ENCODE measurements around the gene CHPT1.

CHPT1 gene

DNA sequence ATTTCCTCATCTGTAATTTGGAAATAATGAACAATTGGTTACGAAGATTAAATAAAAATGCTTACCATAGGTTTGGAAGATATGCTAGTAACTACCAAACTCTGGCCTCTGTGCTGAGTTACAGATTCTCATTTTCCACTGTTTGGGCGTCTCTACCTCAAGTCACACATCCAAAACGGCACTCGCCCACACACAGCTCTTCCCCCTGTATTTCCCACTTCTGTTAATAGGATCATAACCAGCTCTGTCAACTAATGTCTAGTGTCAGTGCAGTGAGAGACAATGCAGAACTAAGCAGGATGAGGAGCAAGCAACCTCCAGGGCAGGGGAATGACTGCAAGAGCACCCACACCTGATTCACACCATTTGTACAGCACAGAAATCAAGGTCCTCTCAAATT, 52.7 kb downstream of the CHPT1 start:
- TF ChIP-seq POLR2AphosphoS5 (IDR thresholded peaks at IDR 0.05; ENCODE audit: borderline replicate concordance, low read depth, low read length) (no peak), FOXP2 (optimal IDR thresholded peaks at IDR 0.05; ENCODE audit: control extremely low read depth, extremely low read length, insufficient read depth) (no peak), EZH2 (IDR thresholded peaks at IDR 0.05) (no peak)
- Histone ChIP-seq H3K9ac (ENCODE audit: insufficient read length) (no peak overlapping the region), H3K27ac (no peak overlapping the region), H3K9me3 (ENCODE audit: low read depth, low read length) (no peaks in the 10 kb centered on the region), H3K4me3 (no peak overlapping the region), H3K36me3 (ENCODE audit: insufficient read depth, low read length) (peaks cover 24% of the 10 kb centered on the region; the same call in 1 of the 2 replicates)
- DNase-seq (ENCODE audit: low read depth, low spot score) = no peak

DNA sequence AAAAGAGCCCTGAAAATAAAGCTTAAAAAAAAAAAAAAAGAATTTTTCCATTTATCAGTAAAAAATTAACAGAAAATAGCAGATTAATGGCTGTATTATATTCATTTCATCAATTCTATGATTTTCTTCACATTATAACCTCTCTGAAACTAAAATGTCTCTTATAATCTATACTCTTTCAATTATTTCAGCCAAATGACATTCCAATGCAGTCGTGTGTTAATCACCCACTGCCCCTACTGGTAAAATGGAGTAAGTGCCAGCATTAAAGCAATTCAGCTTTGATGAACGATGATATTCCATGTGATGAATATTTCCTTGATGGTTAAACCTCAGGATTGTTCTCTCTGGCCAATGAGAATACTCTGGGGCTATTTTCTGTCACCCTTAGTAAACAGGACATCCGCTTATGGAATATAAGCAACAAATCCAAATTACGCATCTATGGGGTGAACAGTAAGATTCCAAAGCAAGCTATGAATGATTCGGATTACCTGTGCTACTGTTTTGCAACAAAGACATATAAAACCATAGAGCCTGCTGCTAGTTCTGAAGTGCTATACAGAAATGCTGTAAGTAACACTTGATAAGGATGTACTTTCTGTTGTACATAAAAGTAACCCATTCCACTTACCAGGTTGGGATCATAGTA, 62.1 kb downstream of the CHPT1 start:
- Histone ChIP-seq H3K27ac (no peak overlapping the region), H3K9me3 (ENCODE audit: low read depth, low read length) (no peaks in the 10 kb centered on the region), H3K36me3 (ENCODE audit: insufficient read depth, low read length) (peaks cover 8% of the 10 kb centered on the region), H3K4me3 (no peak overlapping the region), H3K9ac (ENCODE audit: insufficient read length) (no peak overlapping the region)
- DNase-seq (ENCODE audit: low read depth, low spot score) = no peak
- no peak for TF ChIP-seq EZH2 (IDR thresholded peaks at IDR 0.05)
- TF ChIP-seq FOXP2 (optimal IDR thresholded peaks at IDR 0.05; ENCODE audit: control extremely low read depth, extremely low read length, insufficient read depth) = no peak
- no peak for TF ChIP-seq POLR2AphosphoS5 (IDR thresholded peaks at IDR 0.05; ENCODE audit: borderline replicate concordance, low read depth, low read length)

DNA sequence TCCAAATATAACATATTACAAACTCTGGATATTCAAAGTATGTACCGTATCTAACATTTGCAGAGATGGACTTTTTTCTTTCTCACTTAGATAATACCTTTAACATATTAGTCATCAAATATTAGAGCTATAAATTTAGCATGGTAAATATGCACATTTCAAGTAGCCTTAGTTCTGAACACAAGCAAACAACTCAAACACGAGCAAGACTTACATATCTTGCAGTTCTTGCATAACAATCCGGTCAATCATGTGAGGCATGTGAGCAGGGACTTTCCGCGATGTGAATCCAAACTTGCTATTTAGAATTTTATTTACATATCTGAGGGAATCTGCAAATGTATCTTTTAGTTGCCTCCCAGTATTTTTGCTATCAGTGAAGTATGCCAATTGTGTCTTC, 63.9 kb downstream of the CHPT1 start:
- H3K9me3 ChIP-seq (ENCODE audit: low read depth, low read length) = no peaks in the 10 kb centered on the region
- H3K27ac ChIP-seq = no peak overlapping the region
- H3K4me3 ChIP-seq = no peak overlapping the region
- no peak overlapping the region for H3K9ac ChIP-seq (ENCODE audit: insufficient read length)
- TF ChIP-seq FOXP2 (optimal IDR thresholded peaks at IDR 0.05; ENCODE audit: control extremely low read depth, extremely low read length, insufficient read depth) (no peak), POLR2AphosphoS5 (IDR thresholded peaks at IDR 0.05; ENCODE audit: borderline replicate concordance, low read depth, low read length) (no peak), EZH2 (IDR thresholded peaks at IDR 0.05) (no peak)
- DNase-seq (ENCODE audit: low read depth, low spot score) = no peak
- peaks cover 8% of the 10 kb centered on the region for H3K36me3 ChIP-seq (ENCODE audit: insufficient read depth, low read length)

DNA sequence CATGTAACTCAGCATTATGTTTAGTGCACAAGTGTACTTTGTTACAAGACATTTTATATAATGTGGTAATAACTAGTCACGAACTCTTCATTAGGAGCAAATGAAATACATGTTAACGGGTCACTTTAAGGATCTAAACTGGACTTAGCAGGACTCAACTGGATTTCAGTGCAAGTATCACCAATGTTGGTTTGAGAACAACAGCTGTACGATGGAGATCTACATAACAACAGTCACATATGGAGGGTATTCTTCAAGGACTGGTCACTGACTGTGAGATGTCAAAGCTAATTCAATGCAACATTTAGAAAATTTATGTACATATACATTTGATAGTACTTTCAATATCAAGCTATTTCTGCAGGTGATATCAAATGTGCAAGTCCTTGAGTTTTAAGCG, 64.3 kb downstream of the CHPT1 start:
- H3K9me3 ChIP-seq (ENCODE audit: low read depth, low read length) = no peaks in the 10 kb centered on the region
- TF ChIP-seq FOXP2 (optimal IDR thresholded peaks at IDR 0.05; ENCODE audit: control extremely low read depth, extremely low read length, insufficient read depth) = no peak
- no peak for TF ChIP-seq POLR2AphosphoS5 (IDR thresholded peaks at IDR 0.05; ENCODE audit: borderline replicate concordance, low read depth, low read length)
- no peak for TF ChIP-seq EZH2 (IDR thresholded peaks at IDR 0.05)
- no peak overlapping the region for H3K9ac ChIP-seq (ENCODE audit: insufficient read length)
- H3K27ac ChIP-seq = no peak overlapping the region
- no peak overlapping the region for H3K4me3 ChIP-seq
- H3K36me3 ChIP-seq (ENCODE audit: insufficient read depth, low read length) = peaks cover 8% of the 10 kb centered on the region
- DNase-seq (ENCODE audit: low read depth, low spot score) = no peak

DNA sequence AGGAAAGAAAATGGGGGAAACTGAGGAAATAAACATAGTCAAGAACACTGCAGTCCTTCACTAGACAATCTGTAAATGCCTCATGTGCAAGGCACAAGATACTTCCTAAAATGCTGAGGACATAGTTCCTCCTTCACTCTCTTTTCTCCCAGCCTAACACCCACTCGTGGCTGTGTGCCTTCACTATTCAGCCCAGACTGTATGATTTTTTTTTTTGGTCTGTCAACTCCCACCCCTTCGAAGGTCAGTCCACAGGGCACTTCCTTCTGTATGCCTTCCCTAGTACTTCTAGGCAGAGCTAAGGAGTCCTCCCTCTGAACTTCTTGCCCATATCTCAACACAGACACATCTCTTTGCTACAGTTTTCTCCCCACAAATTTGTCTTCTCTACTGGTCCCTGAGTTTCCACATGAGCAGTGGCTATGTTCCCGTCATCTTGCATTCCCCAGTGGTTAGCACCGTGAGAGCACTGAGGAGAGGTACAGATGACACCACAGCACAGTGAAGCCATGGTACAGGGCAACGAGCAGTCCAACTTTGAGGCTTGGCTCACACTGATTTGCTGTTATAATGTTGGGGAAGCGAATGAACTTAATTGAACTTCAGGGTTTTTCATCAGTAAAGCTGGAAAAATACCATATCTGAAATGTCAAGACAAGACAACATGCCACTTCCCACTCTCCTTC, 65.9 kb downstream of the CHPT1 start:
- TF ChIP-seq FOXP2 (optimal IDR thresholded peaks at IDR 0.05; ENCODE audit: control extremely low read depth, extremely low read length, insufficient read depth) = no peak
- TF ChIP-seq POLR2AphosphoS5 (IDR thresholded peaks at IDR 0.05; ENCODE audit: borderline replicate concordance, low read depth, low read length) = no peak
- TF ChIP-seq EZH2 (IDR thresholded peaks at IDR 0.05) = no peak
- no peaks in the 10 kb centered on the region for H3K9me3 ChIP-seq (ENCODE audit: low read depth, low read length)
- H3K36me3 ChIP-seq (ENCODE audit: insufficient read depth, low read length) = peaks cover 8% of the 10 kb centered on the region
- no peak for DNase-seq (ENCODE audit: low read depth, low spot score)
- H3K9ac ChIP-seq (ENCODE audit: insufficient read length) = no peak overlapping the region
- H3K4me3 ChIP-seq = no peak overlapping the region
- no peak overlapping the region for H3K27ac ChIP-seq

DNA sequence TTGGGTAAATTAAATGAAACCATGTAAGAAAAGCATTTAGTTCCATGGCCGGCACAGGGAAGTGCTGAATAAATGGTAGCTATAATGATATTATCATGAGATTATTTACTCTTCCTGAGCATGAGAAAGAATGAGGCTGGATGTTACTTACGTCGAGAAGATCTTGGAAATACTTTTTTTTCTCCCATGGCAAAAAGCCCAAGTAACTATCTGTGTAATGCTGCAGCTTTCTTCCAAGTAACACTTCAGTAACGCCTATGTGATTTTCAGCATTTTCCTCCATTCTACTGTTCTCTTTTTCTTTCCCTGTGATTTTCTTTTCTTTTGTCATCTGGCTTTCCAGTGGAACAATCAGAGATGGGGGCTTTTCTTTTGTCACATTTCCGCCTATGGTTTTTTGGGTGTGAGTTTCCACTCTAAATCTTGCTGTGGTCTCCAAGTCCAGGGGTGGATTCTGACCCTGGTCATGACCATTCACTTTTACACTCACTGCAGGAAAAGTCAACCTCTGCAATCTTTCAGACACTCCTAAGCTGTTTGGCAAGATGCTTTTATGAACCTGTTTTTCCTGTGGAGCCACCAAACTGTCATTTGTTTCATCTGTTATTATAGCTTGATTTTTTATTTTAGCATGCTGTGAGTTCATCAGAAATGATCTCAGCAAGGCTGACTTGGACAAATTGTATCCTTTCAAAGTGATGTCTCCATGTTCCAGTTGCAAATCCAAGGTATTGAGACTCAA, 66.8 kb downstream of the CHPT1 start:
- DNase-seq (ENCODE audit: low read depth, low spot score) = no peak
- Histone ChIP-seq H3K9me3 (ENCODE audit: low read depth, low read length) (no peaks in the 10 kb centered on the region), H3K36me3 (ENCODE audit: insufficient read depth, low read length) (peaks cover 8% of the 10 kb centered on the region; the same call in 1 of the 2 replicates), H3K9ac (ENCODE audit: insufficient read length) (no peak overlapping the region), H3K27ac (no peak overlapping the region), H3K4me3 (no peak overlapping the region)
- TF ChIP-seq POLR2AphosphoS5 (IDR thresholded peaks at IDR 0.05; ENCODE audit: borderline replicate concordance, low read depth, low read length) (no peak), EZH2 (IDR thresholded peaks at IDR 0.05) (no peak), FOXP2 (optimal IDR thresholded peaks at IDR 0.05; ENCODE audit: control extremely low read depth, extremely low read length, insufficient read depth) (no peak)

DNA sequence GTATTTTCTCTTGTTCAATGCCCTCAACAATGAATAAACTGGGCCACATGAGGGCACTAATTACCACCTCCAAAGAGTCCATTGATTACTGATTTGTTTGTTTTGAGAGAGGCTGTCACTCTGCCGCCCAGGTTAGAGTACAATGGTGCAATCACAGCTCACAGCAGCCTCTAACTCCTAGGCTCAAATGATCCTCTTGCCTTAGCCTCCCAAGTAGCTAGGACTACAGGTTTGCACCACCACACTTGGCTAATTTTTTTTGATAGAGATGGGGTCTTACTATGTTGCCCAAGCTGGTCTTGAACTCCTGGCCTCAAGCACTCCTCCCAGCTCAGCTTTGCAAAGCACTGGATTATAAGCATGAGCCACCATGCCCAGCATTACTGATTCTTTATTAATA, 70.1 kb downstream of the CHPT1 start:
- 0 out of 2 replicates have a peak, but pooled peaks cover 4% of the 10 kb centered on the region for H3K36me3 ChIP-seq (ENCODE audit: insufficient read depth, low read length)
- TF ChIP-seq POLR2AphosphoS5 (IDR thresholded peaks at IDR 0.05; ENCODE audit: borderline replicate concordance, low read depth, low read length) (no peak), FOXP2 (optimal IDR thresholded peaks at IDR 0.05; ENCODE audit: control extremely low read depth, extremely low read length, insufficient read depth) (no peak), EZH2 (IDR thresholded peaks at IDR 0.05) (no peak)
- H3K27ac ChIP-seq = no peak overlapping the region
- no peak for DNase-seq (ENCODE audit: low read depth, low spot score)
- H3K4me3 ChIP-seq = no peak overlapping the region
- no peak overlapping the region for H3K9ac ChIP-seq (ENCODE audit: insufficient read length)
- H3K9me3 ChIP-seq (ENCODE audit: low read depth, low read length) = no peaks in the 10 kb centered on the region

DNA sequence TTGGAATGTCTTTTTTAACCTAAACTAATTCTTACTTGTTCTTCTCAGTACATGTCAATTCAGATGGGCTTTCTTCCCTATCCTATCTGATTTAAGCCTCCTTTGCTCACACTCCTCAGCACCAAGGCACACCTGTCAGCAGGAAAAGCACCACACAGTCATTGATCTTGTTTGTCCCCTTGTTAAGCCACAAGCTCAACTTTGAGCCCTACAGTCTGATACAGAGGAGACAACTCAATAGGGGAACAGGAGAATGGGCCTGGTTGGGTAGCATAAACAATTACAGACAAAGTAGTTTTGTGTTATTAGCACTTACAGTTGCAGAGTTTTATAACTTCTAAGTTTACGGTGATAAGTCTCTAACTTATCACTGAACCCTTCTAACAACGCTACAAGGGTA, 71.3 kb downstream of the CHPT1 start:
- H3K27ac ChIP-seq = no peak overlapping the region
- TF ChIP-seq FOXP2 (optimal IDR thresholded peaks at IDR 0.05; ENCODE audit: control extremely low read depth, extremely low read length, insufficient read depth) (no peak), EZH2 (IDR thresholded peaks at IDR 0.05) (no peak)
- DNase-seq (ENCODE audit: low read depth, low spot score) = no peak
- 0 out of 2 replicates have a peak, but pooled peaks cover 4% of the 10 kb centered on the region for H3K36me3 ChIP-seq (ENCODE audit: insufficient read depth, low read length)
- no peaks in the 10 kb centered on the region for H3K9me3 ChIP-seq (ENCODE audit: low read depth, low read length)
- H3K4me3 ChIP-seq = no peak overlapping the region
- H3K9ac ChIP-seq (ENCODE audit: insufficient read length) = no peak overlapping the region
